Measurements from ENCODE around the gene SPAG8. TPM values are rescaled to one million over a fixed set of nuclear protein-coding genes. Genes with fewer than 3 reads are reported as not detected.

Gene SPAG8
- total RNA-seq, 2 donors from 2014 or later = 0.68 to 9.2 TPM

DNA sequence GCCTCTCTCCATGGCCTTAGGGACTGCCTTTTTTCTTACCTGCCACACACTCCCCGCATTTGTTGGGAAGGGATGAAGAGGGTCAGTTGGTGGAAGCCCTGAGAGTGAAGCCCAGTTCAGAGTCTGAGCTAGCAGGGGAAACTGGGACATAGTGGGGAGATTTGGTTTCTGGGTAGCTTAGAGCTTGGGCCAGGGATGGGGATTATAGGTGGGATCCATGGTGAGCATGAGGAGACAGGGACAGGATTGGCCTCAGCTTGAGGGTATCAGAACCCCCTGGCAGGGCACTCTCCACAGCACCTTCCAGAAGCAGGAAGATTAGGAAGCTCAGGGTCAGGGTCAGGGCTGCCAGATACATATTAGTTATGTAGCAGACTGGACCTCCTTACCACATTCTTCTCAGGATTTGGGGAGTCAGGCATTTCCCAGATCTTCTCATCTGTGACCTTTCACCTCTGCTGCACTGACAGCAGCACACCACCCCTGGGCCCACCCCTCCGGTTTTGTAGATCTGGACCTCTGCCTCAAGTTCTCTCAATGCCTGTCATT lies 40.3 kb upstream of the SPAG8 start:
- no peak overlapping the region for H3K27ac ChIP-seq
- H3K4me3 ChIP-seq = no peak overlapping the region
- 90% methylated on average over 2 of the region's 2 CpGs for WGBS
- H3K9me3 ChIP-seq = no peaks in the 10 kb centered on the region
- intact Hi-C loops (cut with DNase I) = no loop called here
- TF ChIP-seq, protein P1, sequence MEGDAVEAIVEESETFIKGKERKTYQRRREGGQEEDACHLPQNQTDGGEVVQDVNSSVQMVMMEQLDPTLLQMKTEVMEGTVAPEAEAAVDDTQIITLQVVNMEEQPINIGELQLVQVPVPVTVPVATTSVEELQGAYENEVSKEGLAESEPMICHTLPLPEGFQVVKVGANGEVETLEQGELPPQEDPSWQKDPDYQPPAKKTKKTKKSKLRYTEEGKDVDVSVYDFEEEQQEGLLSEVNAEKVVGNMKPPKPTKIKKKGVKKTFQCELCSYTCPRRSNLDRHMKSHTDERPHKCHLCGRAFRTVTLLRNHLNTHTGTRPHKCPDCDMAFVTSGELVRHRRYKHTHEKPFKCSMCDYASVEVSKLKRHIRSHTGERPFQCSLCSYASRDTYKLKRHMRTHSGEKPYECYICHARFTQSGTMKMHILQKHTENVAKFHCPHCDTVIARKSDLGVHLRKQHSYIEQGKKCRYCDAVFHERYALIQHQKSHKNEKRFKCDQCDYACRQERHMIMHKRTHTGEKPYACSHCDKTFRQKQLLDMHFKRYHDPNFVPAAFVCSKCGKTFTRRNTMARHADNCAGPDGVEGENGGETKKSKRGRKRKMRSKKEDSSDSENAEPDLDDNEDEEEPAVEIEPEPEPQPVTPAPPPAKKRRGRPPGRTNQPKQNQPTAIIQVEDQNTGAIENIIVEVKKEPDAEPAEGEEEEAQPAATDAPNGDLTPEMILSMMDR (IDR thresholded peaks at IDR 0.05) = no peak
- no peak for TF ChIP-seq POLR2AphosphoS5 (IDR thresholded peaks at IDR 0.05)
- TF ChIP-seq POLR2A (IDR thresholded peaks at IDR 0.05) = no peak
- no peaks in the 10 kb centered on the region for H3K27me3 ChIP-seq (replicated peaks; ENCODE audit: insufficient read depth)
- DNase-seq (ENCODE audit: low spot score) = no peak
- no peaks in the 10 kb centered on the region for H3K36me3 ChIP-seq
- no peaks in the 10 kb centered on the region for H3K4me1 ChIP-seq (replicated peaks)

DNA sequence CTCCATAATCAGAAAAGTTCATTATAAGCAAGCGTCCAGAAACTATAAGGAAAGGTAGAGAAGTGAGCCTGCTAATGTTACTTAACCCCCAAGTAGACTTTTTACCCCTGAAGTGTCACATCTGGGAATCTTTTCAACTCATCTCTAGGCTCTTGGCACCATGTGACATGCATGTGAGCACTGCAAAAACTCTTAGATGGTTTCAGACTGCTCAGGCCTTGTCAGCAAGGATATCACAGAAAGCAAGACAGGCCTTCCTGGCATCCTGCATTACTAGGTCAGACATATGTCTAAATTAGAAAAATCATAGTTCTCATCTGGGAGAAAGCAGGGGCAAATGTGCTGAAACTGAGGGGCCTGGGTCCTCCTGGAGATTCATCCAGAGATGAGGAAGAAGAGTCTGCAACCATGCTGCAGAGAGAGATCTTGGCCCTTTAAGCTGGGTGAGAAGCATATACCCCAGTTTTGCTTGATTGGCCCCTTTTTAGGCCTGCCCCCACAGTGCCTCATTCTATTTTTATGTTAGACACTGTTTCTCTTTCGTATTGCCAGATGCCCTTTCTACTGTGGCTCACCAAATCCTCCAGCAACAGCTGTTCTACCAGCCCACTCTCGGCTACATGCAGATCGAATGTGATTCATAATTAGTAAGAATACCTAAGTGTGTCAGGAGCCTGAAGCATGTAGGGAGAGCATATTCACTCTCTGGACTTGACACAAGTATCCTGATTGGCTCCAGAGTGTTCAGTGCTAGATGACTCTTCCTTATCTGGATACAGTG lies 35.9 kb upstream of the SPAG8 start:
- TF ChIP-seq POLR2AphosphoS5 (IDR thresholded peaks at IDR 0.05) = no peak
- no peak for TF ChIP-seq POLR2A (IDR thresholded peaks at IDR 0.05)
- TF ChIP-seq, protein P1 (IDR thresholded peaks at IDR 0.05) = no peak
- Histone ChIP-seq H3K36me3 (no peaks in the 10 kb centered on the region), H3K27ac (no peak overlapping the region), H3K9me3 (no peaks in the 10 kb centered on the region), H3K4me1 (replicated peaks) (no peaks in the 10 kb centered on the region), H3K4me3 (no peak overlapping the region), H3K27me3 (replicated peaks; ENCODE audit: insufficient read depth) (no peaks in the 10 kb centered on the region)
- intact Hi-C loops (cut with DNase I) = no loop called here
- DNase-seq (ENCODE audit: low spot score) = no peak
- 75% methylated on average over 4 of the region's 4 CpGs for WGBS

DNA sequence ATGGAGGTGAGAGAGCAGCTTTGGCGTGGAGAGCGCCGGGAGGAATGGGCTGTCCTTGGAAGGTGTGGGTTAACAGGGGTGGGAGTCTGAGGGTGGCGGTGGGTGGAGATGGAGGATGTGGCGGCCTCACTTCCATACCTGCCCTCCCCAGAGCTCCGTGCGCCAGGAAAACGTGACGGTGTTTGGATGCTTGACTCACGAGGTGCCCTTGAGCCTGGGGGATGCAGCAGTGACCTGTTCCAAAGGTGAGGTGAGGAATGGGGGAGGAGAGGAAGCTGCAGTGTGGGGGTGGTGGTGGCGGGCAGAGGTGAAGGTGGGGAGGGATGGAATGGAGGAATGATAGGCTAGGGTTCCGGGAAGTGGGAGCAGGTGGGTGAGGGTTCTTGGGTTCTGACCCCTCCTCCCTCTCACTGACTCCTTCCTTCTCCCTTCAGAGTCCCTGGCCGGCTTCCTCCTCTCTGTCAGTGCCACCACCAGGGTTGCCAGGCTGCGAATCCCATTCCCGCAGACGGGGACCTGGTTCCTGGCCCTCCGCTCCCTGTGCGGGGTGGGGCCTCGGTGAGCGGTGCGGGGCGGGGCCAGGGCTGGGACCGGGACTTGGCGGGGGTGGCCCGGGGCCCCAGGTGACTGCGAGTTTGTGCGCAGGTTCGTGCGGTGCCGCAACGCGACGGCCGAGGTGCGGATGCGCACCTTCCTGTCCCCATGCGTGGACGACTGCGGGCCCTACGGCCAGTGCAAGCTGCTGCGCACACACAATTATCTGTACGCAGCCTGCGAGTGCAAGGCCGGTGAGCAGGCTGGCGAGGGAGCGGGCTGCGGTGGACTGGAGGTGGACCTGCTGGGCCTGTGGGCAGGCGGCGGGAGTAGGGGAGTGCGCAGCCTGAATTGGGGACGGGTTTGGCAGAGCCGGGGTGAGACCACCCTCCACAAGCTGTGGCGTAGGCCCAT lies 34.0 kb upstream of the SPAG8 start:
- no peaks in the 10 kb centered on the region for H3K27me3 ChIP-seq (replicated peaks; ENCODE audit: insufficient read depth)
- no peak for DNase-seq (ENCODE audit: low spot score)
- H3K4me1 ChIP-seq (replicated peaks) = no peaks in the 10 kb centered on the region
- TF ChIP-seq, protein P1 (IDR thresholded peaks at IDR 0.05) = no peak
- TF ChIP-seq POLR2A (IDR thresholded peaks at IDR 0.05) (no peak), POLR2AphosphoS5 (IDR thresholded peaks at IDR 0.05) (no peak)
- no peaks in the 10 kb centered on the region for H3K36me3 ChIP-seq
- H3K9me3 ChIP-seq = no peaks in the 10 kb centered on the region
- intact Hi-C loops (cut with DNase I) = no loop called here
- WGBS = 66% methylated on average over 53 of the region's 53 CpGs
- H3K27ac ChIP-seq = peak overlapping the region in 1 of 2 donors; percentile 38
- no peak overlapping the region for H3K4me3 ChIP-seq

DNA sequence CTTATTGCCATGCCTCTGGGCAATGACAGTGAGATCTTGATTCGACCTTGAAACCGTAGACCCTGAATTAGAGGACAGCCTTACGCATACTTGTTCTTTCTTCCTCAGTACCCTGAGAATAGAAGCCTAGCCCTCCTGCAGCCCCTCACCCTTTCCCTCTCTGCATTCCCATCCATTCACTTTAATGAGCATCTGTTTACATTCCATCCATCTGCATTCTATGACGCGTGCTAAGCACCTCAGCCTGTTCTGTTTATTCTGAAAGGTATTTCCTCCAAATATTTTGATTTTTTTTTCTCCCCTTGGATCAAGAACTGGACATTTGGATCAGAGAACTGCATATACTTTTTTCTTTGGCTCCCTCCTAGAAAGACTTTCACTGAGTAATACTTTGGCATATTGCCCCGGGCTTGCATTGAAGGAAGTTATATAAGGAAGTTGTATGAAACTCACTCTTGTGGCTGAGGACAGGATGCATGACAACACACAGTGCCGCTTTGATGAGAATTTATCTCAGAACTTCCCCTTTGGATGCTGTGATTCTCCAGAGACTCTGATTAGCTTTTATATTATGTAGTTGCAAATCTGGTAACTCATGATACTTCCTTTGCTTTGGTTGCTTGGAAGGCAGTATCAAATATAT lies 32.7 kb upstream of the SPAG8 start:
- 19% methylated on average over 7 of the region's 7 CpGs for WGBS
- H3K27me3 ChIP-seq (replicated peaks; ENCODE audit: insufficient read depth) = no peaks in the 10 kb centered on the region
- no peaks in the 10 kb centered on the region for H3K9me3 ChIP-seq
- no peak overlapping the region for H3K4me3 ChIP-seq
- intact Hi-C loops (cut with DNase I) = no loop called here
- H3K36me3 ChIP-seq = no peaks in the 10 kb centered on the region
- H3K27ac ChIP-seq = peak overlapping the region; percentile 0 to 38
- peak; percentile 78 for TF ChIP-seq POLR2AphosphoS5 (IDR thresholded peaks at IDR 0.05)
- no peak for TF ChIP-seq POLR2A (IDR thresholded peaks at IDR 0.05)
- TF ChIP-seq, protein P1 (IDR thresholded peaks at IDR 0.05) = no peak
- DNase-seq (ENCODE audit: low spot score) = peak; percentile 83
- H3K4me1 ChIP-seq (replicated peaks) = no peaks in the 10 kb centered on the region

Measured in prostate gland (tissue), 2 donors.